H1 (cell line): ENCODE results near the gene ASCC3. TPM values are rescaled to one million over a fixed set of nuclear protein-coding genes. Genes with fewer than 3 reads are reported as not detected.

Source experiments
- ASH2L ChIP-seq: fragments of 200-600, 300-600 bp; sonication (generic); IDR thresholded peaks from one replicate; pipeline ENCODE4 v1.7.1; 2017; ENCODE audit warnings: low read length
- GABPA ChIP-seq: IDR thresholded peaks from 2 replicates; pipeline ENCODE4 v1.6.1; 2011; ENCODE audit warnings: mild to moderate bottlenecking, low read length, moderate library complexity, borderline replicate concordance; ENCODE audit not compliant: insufficient read depth
- KDM4A ChIP-seq: IDR thresholded peaks from one replicate; pipeline ENCODE4 v1.7.1; 2012; ENCODE audit warnings: low read depth, mild to moderate bottlenecking, moderate library complexity, low read length, inconsistent platforms; ENCODE audit not compliant: severe bottlenecking
- PHF8 ChIP-seq: fragments of 200-600 bp; sonication (generic); conservative IDR thresholded peaks from 2 replicates; pipeline ENCODE4 v1.7.1; 2012; ENCODE audit warnings: low read depth, mild to moderate bottlenecking, inconsistent platforms, low read length, moderate library complexity
- POLR2A ChIP-seq, 2 experiments: IDR thresholded peaks; 1 replicate in 1 of 2; 2 replicates in 1 of 2; pipeline ENCODE4 v1.6.1; 2011; ENCODE audit warnings: low read depth in 2 of 2, low read length in 2 of 2, mild to moderate bottlenecking in 2 of 2; ENCODE audit errors: control extremely low read depth in 1 of 2
- POLR2AphosphoS5 ChIP-seq: IDR thresholded peaks from 2 replicates; pipeline ENCODE4 v1.6.1; 2011; ENCODE audit warnings: low read depth, low read length
- RAD21 ChIP-seq, 2 experiments: IDR thresholded peaks in 1 of 2; conservative IDR thresholded peaks in 1 of 2; 2 replicates each; pipeline ENCODE4 v1.6.1; 2011; ENCODE audit warnings: low read depth in 2 of 2, low read length in 2 of 2, improper control_type of control experiment in 1 of 2, inconsistent platforms in 1 of 2, mild to moderate bottlenecking in 1 of 2, moderate library complexity in 1 of 2
- RBBP5 ChIP-seq: IDR thresholded peaks from 2 replicates; pipeline ENCODE4 v1.7.1; 2012; ENCODE audit warnings: low read depth, mild to moderate bottlenecking, inconsistent platforms, low read length, moderate library complexity, borderline replicate concordance
- SAP30 ChIP-seq: fragments of 300-600 bp; sonication (generic); IDR thresholded peaks from 2 replicates; pipeline ENCODE4 v1.7.1; 2012; ENCODE audit warnings: low read length, moderate library complexity, mild to moderate bottlenecking, inconsistent platforms; ENCODE audit not compliant: insufficient read depth, insufficient replicate concordance
- SIN3A ChIP-seq, 2 experiments: IDR thresholded peaks in 1 of 2; conservative IDR thresholded peaks in 1 of 2; 2 replicates each; pipeline ENCODE4 v1.6.1; 2011 to 2012; ENCODE audit warnings: low read length in 2 of 2, improper control_type of control experiment in 1 of 2, low read depth in 1 of 2, mild to moderate bottlenecking in 1 of 2
- SIX5 ChIP-seq: IDR thresholded peaks from 2 replicates; pipeline ENCODE4 v1.6.1; 2011; ENCODE audit warnings: mild to moderate bottlenecking, low read depth, low read length
- SRF ChIP-seq: IDR thresholded peaks from 2 replicates; pipeline ENCODE4 v1.6.1; 2011; ENCODE audit warnings: mild to moderate bottlenecking, low read depth, low read length, moderate library complexity
- TAF1 ChIP-seq: IDR thresholded peaks from 2 replicates; pipeline ENCODE4 v1.6.1; 2011; ENCODE audit warnings: mild to moderate bottlenecking, low read depth, low read length
- TAF7 ChIP-seq: optimal IDR thresholded peaks from 2 replicates; pipeline ENCODE3; 2011; ENCODE audit warnings: low read depth, mild to moderate bottlenecking, inconsistent platforms, low read length, moderate library complexity, borderline replicate concordance
- TBP ChIP-seq: IDR thresholded peaks from 2 replicates; pipeline ENCODE4 v1.6.1; 2011; ENCODE audit warnings: low read depth, low read length, improper control_type of control experiment
- TEAD4 ChIP-seq: IDR thresholded peaks from 2 replicates; pipeline ENCODE4 v1.6.1; 2012; ENCODE audit warnings: low read depth, low read length, inconsistent platforms, mixed read lengths
- polyA plus RNA-seq, 7 experiments: library from polyadenylated mRNA; depleted of rRNA in 3 of 7; stranded (reverse) in 5 of 7; unstranded in 2 of 7; fragments of >200 nt in 5 of 7; fragments of 200-250 nt in 2 of 7; gene quantifications; 1 replicate in 5 of 7; 2 replicates in 1 of 7; 4 replicates in 1 of 7; pipeline versions ENCODE4 v1.2.1 to v1.2.3, GENCODE V29; 2011 to 2013; ENCODE audit warnings: missing spikeins in 2 of 7, mixed read lengths in 2 of 7
- total RNA-seq: library from RNA; stranded (reverse); fragmentation: NEBNext Ultra II Directional; extraction: Animal tissue kit (Norgen Biotek cat#: 25700); gene quantifications from 2 replicates; pipeline ENCODE4 v1.2.1, GENCODE V29; 2021
- TF ChIP-seq, protein P1 (sequence below), 3 experiments: IDR thresholded peaks; 1 replicate in 2 of 3; 2 replicates in 1 of 3; pipeline versions ENCODE4 v1.5.1 to v1.6.1; 2011; ENCODE audit warnings: low read length in 3 of 3, mild to moderate bottlenecking in 3 of 3, inconsistent platforms in 2 of 3, low read depth in 1 of 3, moderate library complexity in 1 of 3; ENCODE audit not compliant: insufficient read depth in 1 of 3; ENCODE audit errors: control extremely low read depth in 1 of 3
- TF ChIP-seq, protein P2 (sequence below): IDR thresholded peaks from 2 replicates; pipeline ENCODE4 v1.6.1; 2012; ENCODE audit warnings: inconsistent platforms
- TF ChIP-seq, protein P3 (sequence below): IDR thresholded peaks from 2 replicates; pipeline ENCODE4 v1.6.1; 2012; ENCODE audit warnings: inconsistent platforms

Gene ASCC3
- total and polyA plus RNA-seq, 2 of the 8 experiments (the other 6 are each of a cell fraction or from before 2014, with no cell fraction given), result 37.5 to 77.8 TPM

DNA sequence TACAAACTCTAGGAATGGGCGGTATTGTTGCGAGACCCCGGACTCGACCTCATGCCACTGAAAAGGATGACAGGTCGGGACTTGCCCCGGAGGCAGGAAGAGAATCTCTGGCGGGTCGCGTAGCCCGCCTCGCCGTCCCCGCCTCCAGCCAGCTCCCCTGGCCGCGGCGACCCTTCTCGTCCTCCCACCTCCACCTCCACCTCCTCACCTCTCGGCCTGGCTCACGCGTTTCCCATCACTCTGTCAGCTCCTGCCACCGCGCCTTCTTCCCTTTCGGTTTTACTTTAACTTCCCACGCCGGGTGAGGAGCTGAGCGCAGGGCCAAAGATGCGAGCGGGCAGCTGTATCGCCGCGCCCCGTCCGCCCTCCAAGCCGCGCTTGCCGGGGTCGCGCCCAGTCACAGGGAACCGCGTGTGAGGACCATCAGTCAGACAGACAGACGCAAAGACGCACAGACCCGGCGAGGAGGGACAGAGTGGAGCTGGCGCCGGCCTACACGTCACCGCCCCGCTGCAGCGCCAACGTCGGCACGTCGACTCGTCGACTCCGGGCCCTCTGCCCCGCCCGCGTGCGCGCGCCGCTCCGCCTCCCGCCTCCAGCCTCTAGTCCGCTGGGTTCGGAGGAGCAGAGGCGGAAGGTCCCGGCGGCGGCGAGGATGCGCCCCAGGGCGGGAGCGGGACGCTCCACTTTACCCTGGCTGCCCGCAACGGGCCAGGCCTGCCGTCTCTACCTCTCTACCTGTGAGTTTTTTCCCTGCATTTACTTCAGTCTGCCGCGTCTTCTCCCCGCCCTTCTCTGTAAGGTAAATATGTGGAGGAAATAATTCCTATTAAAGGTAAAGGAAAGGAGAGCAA is at the start of gene ASCC3 (continued):
- TF ChIP-seq SIX5 (no peak), TEAD4 (peak; percentile 9; the same call in 1 of the 2 replicates), SIN3A (conservative IDR thresholded peaks at IDR 0.05 in 1 of 2, IDR thresholded peaks at IDR 0.05 in 1 of 2; ENCODE audit: low read depth in 1 of 2, low read length in 2 of 2) (0 out of 4 replicates have a peak, but pooled peaks have one; percentile 40 to 51), SRF (peak; percentile 14; the same call in 1 of the 2 replicates), TBP (peak; percentile 77; the same call in 1 of the 2 replicates), PHF8 (peak; percentile 77), RBBP5 (peak; percentile 96), TAF1 (peak; percentile 87), ASH2L (peak; percentile 99), POLR2AphosphoS5 (peak; percentile 89), KDM4A (peak; percentile 77), GABPA (no peak), RAD21 (IDR thresholded peaks at IDR 0.05 in 1 of 2, conservative IDR thresholded peaks at IDR 0.05 in 1 of 2; ENCODE audit: low read depth in 2 of 2, low read length in 2 of 2) (no peak), POLR2A (IDR thresholded peaks at IDR 0.05; ENCODE audit: control extremely low read depth in 1 of 2, low read depth in 2 of 2, low read length in 2 of 2) (peak; percentile 74 to 90), TAF7 (peak; percentile 59), SAP30 (peak; percentile 25)
- TF ChIP-seq, protein P1, sequence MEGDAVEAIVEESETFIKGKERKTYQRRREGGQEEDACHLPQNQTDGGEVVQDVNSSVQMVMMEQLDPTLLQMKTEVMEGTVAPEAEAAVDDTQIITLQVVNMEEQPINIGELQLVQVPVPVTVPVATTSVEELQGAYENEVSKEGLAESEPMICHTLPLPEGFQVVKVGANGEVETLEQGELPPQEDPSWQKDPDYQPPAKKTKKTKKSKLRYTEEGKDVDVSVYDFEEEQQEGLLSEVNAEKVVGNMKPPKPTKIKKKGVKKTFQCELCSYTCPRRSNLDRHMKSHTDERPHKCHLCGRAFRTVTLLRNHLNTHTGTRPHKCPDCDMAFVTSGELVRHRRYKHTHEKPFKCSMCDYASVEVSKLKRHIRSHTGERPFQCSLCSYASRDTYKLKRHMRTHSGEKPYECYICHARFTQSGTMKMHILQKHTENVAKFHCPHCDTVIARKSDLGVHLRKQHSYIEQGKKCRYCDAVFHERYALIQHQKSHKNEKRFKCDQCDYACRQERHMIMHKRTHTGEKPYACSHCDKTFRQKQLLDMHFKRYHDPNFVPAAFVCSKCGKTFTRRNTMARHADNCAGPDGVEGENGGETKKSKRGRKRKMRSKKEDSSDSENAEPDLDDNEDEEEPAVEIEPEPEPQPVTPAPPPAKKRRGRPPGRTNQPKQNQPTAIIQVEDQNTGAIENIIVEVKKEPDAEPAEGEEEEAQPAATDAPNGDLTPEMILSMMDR (IDR thresholded peaks at IDR 0.05; ENCODE audit: control extremely low read depth in 1 of 3, insufficient read depth in 1 of 3, low read depth in 1 of 3, low read length in 3 of 3), result no peak
- TF ChIP-seq, protein P2, sequence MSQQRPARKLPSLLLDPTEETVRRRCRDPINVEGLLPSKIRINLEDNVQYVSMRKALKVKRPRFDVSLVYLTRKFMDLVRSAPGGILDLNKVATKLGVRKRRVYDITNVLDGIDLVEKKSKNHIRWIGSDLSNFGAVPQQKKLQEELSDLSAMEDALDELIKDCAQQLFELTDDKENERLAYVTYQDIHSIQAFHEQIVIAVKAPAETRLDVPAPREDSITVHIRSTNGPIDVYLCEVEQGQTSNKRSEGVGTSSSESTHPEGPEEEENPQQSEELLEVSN, result peak; percentile 96
- TF ChIP-seq, protein P3, sequence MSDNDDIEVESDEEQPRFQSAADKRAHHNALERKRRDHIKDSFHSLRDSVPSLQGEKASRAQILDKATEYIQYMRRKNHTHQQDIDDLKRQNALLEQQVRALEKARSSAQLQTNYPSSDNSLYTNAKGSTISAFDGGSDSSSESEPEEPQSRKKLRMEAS, result peak; percentile 92
